Ovary (tissue), 3 donors: ENCODE data around the gene EID2.

Experiments used
- EP300 ChIP-seq: sonication (generic); formaldehyde crosslinking; IDR thresholded peaks from one replicate; pipeline ENCODE4 v1.6.1; 2017; ENCODE audit warnings: antibody characterized with exemption
- POLR2A ChIP-seq: fragments of 450-650 bp; IDR thresholded peaks from one replicate; pipeline ENCODE4 v1.6.1; 2017; ENCODE audit warnings: antibody characterized with exemption, mild to moderate bottlenecking, moderate library complexity
- TF ChIP-seq, protein P1 (sequence below), 3 donors: fragments of 450-650 bp in 2 of 3; fragments of 200-600 bp in 1 of 3; IDR thresholded peaks; one replicate each; pipeline versions ENCODE4 v1.5.1 to v1.8.0; 2016 to 2022; ENCODE audit warnings: antibody characterized with exemption in 3 of 3, mild to moderate bottlenecking in 1 of 3
- donor health status: DM: no; HTN: no; CAD: no.

DNA sequence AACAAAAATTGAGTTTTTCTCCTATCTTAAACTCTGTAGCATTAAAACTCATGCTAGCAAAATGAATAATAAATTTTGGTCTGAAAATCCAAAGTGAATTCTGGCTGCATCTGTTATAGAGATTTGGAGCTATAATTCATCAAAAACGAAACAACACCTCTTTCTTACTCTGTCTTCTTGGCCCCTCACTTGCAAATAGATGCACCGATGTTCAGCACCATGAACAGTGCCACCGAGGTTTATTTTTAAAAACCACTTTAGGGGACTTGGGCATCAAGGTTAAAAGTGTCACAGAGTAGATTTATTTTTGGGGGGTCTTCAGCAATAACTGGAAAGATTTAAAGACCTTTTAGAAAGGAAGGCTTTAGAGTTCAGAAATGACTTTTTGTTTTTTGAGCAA lies 26.1 kb upstream of the EID2 start:
- TF ChIP-seq, protein P1, sequence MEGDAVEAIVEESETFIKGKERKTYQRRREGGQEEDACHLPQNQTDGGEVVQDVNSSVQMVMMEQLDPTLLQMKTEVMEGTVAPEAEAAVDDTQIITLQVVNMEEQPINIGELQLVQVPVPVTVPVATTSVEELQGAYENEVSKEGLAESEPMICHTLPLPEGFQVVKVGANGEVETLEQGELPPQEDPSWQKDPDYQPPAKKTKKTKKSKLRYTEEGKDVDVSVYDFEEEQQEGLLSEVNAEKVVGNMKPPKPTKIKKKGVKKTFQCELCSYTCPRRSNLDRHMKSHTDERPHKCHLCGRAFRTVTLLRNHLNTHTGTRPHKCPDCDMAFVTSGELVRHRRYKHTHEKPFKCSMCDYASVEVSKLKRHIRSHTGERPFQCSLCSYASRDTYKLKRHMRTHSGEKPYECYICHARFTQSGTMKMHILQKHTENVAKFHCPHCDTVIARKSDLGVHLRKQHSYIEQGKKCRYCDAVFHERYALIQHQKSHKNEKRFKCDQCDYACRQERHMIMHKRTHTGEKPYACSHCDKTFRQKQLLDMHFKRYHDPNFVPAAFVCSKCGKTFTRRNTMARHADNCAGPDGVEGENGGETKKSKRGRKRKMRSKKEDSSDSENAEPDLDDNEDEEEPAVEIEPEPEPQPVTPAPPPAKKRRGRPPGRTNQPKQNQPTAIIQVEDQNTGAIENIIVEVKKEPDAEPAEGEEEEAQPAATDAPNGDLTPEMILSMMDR (IDR thresholded peaks at IDR 0.05): no peak
- no peak for TF ChIP-seq POLR2A
- no peak for TF ChIP-seq EP300
